GM18951 (cell line): ENCODE results near the gene LYPLAL1.
"Not testable (repeated sequence)": the region's sequence is repeated elsewhere in the genome, so short reads cannot be mapped to it uniquely, and the experiment has no call there.

Source experiments
- POLR2A ChIP-seq: IDR thresholded peaks from 4 replicates; pipeline ENCODE4 v1.6.1; 2011; ENCODE audit warnings: mild to moderate bottlenecking; ENCODE audit not compliant: insufficient read length, insufficient read depth; ENCODE audit errors: extremely low read depth
- in situ Hi-C: fragments of 300-500 bp; cut with MboI; formaldehyde crosslinking; loops from one replicate; pipeline ENCODE4 v1.12.0; 2022; ENCODE audit warnings: low sequenced_read_pairs, mixed read lengths, inconsistent platforms; ENCODE audit not compliant: unreplicated experiment

The LYPLAL1 gene

DNA sequence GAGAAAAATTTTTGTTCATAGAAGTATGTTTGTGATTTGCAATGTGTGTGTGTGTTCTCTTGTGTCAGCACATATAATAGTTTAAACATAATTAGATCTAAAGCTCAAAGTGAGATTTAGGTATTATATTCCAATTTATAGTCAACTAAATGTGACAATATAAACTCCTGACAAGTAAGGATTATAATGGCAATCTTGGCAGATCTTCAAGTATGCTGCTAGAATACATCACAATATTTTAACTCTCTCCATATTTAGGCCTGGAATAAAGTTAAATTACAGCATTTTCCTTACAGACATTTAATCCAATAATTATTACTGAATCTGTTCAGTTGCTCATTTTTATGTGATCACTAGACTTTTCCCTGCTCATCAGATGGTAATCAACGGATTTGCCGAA is 65.8 kb downstream of the LYPLAL1 start:
- in situ Hi-C loops = no loop called here
- no peak for TF ChIP-seq POLR2A

DNA sequence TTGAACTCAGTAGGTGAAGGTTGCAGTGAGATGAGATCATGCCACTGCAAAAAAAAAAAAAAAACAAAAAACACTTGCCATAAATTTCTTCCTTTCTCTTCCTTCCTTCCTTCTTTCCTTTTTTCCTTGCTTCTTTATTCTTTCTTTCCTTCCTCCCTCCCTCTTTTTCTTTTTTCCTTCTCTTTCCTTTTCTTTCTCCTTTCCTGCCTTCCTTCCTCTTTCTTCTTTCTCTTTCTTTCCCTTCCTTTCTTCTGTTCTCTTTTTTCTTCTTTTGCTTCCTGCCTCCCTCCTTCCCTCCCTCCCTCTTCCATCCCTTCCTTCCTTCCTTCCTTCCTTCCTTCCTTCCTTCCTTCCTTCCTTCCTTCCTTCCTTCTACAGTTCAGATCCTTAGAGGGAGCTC is 71.2 kb downstream of the LYPLAL1 start:
- in situ Hi-C loops = no loop called here
- no peak for TF ChIP-seq POLR2A

DNA sequence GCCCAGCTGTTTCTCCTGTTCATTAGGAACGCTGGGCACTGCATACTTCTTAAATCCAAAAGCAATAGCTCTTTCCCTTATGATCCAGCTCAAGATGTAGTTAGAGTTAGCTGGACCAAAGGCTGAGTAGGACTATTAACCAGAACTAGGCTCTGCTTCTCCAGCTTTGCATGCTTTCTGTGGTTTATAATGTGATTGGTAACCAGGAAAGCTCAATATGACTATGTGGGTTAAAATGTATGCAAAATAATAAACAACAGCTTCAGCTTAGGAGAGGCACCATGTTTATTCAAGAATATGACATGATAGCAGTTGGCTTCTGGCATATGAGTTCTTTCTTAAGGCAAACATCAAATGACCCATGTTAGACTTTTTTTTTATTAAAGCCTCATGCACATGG is 73.8 kb downstream of the LYPLAL1 start:
- no peak for TF ChIP-seq POLR2A
- in situ Hi-C loops = no loop called here

DNA sequence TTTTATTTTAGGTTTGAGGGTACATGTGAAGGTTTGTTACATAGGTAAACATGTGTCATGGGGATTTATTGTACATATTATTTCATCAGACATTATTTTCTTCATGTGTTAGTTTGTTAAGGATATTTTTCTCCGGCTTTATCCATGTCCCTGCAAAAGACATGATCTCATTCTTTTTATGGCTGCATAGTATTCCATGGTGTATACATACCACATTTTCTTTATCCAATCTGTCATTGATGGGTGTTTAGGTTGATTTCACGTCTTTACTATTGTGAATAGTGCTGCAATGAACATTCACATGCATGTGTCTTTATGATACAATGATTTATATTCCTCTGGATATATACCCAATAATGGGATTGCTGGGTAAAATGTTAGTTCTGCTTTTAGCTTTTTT is 76.8 kb downstream of the LYPLAL1 start:
- in situ Hi-C loops = not testable (repeated sequence)

DNA sequence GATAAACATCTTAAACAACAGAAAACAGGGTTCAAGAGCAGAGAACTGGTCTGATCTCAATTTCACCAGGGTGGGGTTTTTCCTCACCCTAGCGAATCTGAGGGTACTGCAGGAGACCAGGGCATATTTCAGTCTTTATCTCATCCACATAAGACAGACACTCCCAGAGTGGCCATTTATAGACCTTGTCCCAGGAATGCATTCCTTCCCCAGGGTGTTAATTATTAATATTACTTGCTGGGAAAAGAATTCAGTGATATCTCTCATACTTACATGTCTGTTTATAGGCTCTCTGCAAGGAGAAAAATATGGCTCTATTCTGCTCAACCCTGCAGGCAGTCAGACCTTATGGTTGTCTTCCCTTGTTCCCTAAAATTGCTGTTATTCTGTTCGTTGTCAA is 84.1 kb downstream of the LYPLAL1 start:
- in situ Hi-C loops = no loop called here
- no peak for TF ChIP-seq POLR2A

GRCh38 chr1:219261454-219261853 is 87.8 kb downstream of the LYPLAL1 start:
- in situ Hi-C loops = no loop called here

More at GRCh38 chr1:219261454-219261853, 87.8 kb downstream of the LYPLAL1 start:
- TF ChIP-seq POLR2A = no peak
